ENCODE results near the gene ITLN1. TPM values are rescaled to one million over a fixed set of nuclear protein-coding genes. Genes with fewer than 3 reads are reported as not detected.
"Not testable (repeated sequence)": the region's sequence is repeated elsewhere in the genome, so short reads cannot be mapped to it uniquely, and the experiment has no call there.

The ITLN1 gene
- total and polyA plus RNA-seq, 12 donors, result 0.41 to 4.1 (median 2.4) TPM; not detected in 7

GRCh38 chr1:160907976-160908375, 23.0 kb upstream of the ITLN1 start:
- 66 to 79% (median 74%) methylated on average over 7 of the region's 7 CpGs for WGBS, 4 donors
- no peaks in the 10 kb centered on the region for H3K9me3 ChIP-seq (replicated peaks in 1 of 3)
- no peak overlapping the region for H3K27ac ChIP-seq
- no peak for DNase-seq
- H3K4me3 ChIP-seq, result no peak overlapping the region
- no peaks in the 10 kb centered on the region for H3K27me3 ChIP-seq
- no peak for TF ChIP-seq CTCF (IDR thresholded peaks at IDR 0.05)
- no peak for TF ChIP-seq POLR2A (IDR thresholded peaks at IDR 0.05)
- intact Hi-C loops (cut with DNase I), result no loop called here
- no peaks in the 10 kb centered on the region for H3K36me3 ChIP-seq (replicated peaks in 1 of 2)
- peaks cover 0 to 12% of the 10 kb centered on the region in 2 donors for H3K4me1 ChIP-seq (replicated peaks in 1 of 2)

- H3K27ac ChIP-seq, result no peak overlapping the region
- WGBS, 4 donors, result 79 to 89% (median 87%) methylated on average over 4 of the region's 4 CpGs
- H3K36me3 ChIP-seq (replicated peaks in 1 of 2), result no peaks in the 10 kb centered on the region
- H3K9me3 ChIP-seq (replicated peaks in 1 of 3), result no peaks in the 10 kb centered on the region
- intact Hi-C loops (cut with DNase I), result no loop called here
- H3K4me1 ChIP-seq (replicated peaks in 1 of 2), result peaks cover 0 to 12% of the 10 kb centered on the region in 2 donors
- H3K27me3 ChIP-seq, result no peaks in the 10 kb centered on the region
- H3K4me3 ChIP-seq, result no peak overlapping the region
- TF ChIP-seq POLR2A (IDR thresholded peaks at IDR 0.05) (no peak), CTCF (IDR thresholded peaks at IDR 0.05) (no peak)
- no peak for DNase-seq
Measured at GRCh38 chr1:160905617-160905989, 20.6 kb upstream of the ITLN1 start.

- intact Hi-C loops (cut with DNase I), result no loop called here
- TF ChIP-seq CTCF (IDR thresholded peaks at IDR 0.05) (no peak), POLR2A (IDR thresholded peaks at IDR 0.05) (no peak)
- no peak overlapping the region for H3K27ac ChIP-seq
- no peaks in the 10 kb centered on the region for H3K9me3 ChIP-seq (replicated peaks in 1 of 3)
- H3K27me3 ChIP-seq, result no peaks in the 10 kb centered on the region
- 39 to 45% (median 44%) methylated on average over 8 of the region's 8 CpGs for WGBS, 4 donors
- no peak overlapping the region for H3K4me3 ChIP-seq
- peak in 1 of 7 donors; percentile 32 for DNase-seq
- no peaks in the 10 kb centered on the region for H3K36me3 ChIP-seq (replicated peaks in 1 of 2)
- H3K4me1 ChIP-seq (replicated peaks in 1 of 2), result peaks cover 0 to 12% of the 10 kb centered on the region in 2 donors
Measured at GRCh38 chr1:160904783-160905616, 20.0 kb upstream of the ITLN1 start.

GRCh38 chr1:160902251-160902650, 17.3 kb upstream of the ITLN1 start:
- H3K36me3 ChIP-seq (replicated peaks in 1 of 2); H3K27me3 ChIP-seq; intact Hi-C loops (cut with DNase I); H3K4me3 ChIP-seq; H3K27ac ChIP-seq; H3K9me3 ChIP-seq (replicated peaks in 1 of 3); DNase-seq: not testable (repeated sequence)
- WGBS, 4 donors, result 74 to 85% (median 80%) methylated on average over 1 of the region's 1 CpG
- H3K4me1 ChIP-seq (replicated peaks in 1 of 2), result peaks cover 0 to 12% of the 10 kb centered on the region in 2 donors

GRCh38 chr1:160901768-160902167, 16.8 kb upstream of the ITLN1 start:
- 74 to 90% (median 83%) methylated on average over 2 of the region's 2 CpGs for WGBS, 4 donors
- Histone ChIP-seq H3K36me3 (replicated peaks in 1 of 2) (no peaks in the 10 kb centered on the region), H3K4me1 (replicated peaks in 1 of 2) (peaks cover 0 to 12% of the 10 kb centered on the region in 2 donors), H3K27ac (no peak overlapping the region), H3K9me3 (replicated peaks in 1 of 3) (no peaks in the 10 kb centered on the region), H3K4me3 (no peak overlapping the region), H3K27me3 (no peaks in the 10 kb centered on the region)
- TF ChIP-seq CTCF (IDR thresholded peaks at IDR 0.05), result no peak
- no peak for TF ChIP-seq POLR2A (IDR thresholded peaks at IDR 0.05)
- no peak for DNase-seq
- intact Hi-C loops (cut with DNase I), result no loop called here

GRCh38 chr1:160900683-160901082, 15.7 kb upstream of the ITLN1 start:
- intact Hi-C loops (cut with DNase I); H3K9me3 ChIP-seq (replicated peaks in 1 of 3); H3K27me3 ChIP-seq; H3K36me3 ChIP-seq (replicated peaks in 1 of 2); DNase-seq; H3K4me3 ChIP-seq; H3K27ac ChIP-seq: not testable (repeated sequence)
- 57 to 67% (median 62%) methylated on average over 3 of the region's 3 CpGs for WGBS, 4 donors
- peaks cover 0 to 12% of the 10 kb centered on the region in 2 donors for H3K4me1 ChIP-seq (replicated peaks in 1 of 2)

GRCh38 chr1:160894368-160895135, 9.6 kb upstream of the ITLN1 start:
- H3K9me3 ChIP-seq (replicated peaks in 1 of 3); H3K4me3 ChIP-seq; intact Hi-C loops (cut with DNase I); H3K27me3 ChIP-seq; H3K27ac ChIP-seq; H3K4me1 ChIP-seq (replicated peaks in 1 of 2); H3K36me3 ChIP-seq (replicated peaks in 1 of 2); DNase-seq: not testable (repeated sequence)
- 92 to 94% (median 93%) methylated on average over 18 of the region's 18 CpGs for WGBS, 4 donors
